GM18951 (cell line): ENCODE measurements around the gene VSX2.

Experiments used
- POLR2A ChIP-seq: IDR thresholded peaks from 4 replicates; pipeline ENCODE4 v1.6.1; 2011; ENCODE audit warnings: mild to moderate bottlenecking; ENCODE audit not compliant: insufficient read length, insufficient read depth; ENCODE audit errors: extremely low read depth
- in situ Hi-C: fragments of 300-500 bp; cut with MboI; formaldehyde crosslinking; loops from one replicate; pipeline ENCODE4 v1.12.0; 2022; ENCODE audit warnings: low sequenced_read_pairs, mixed read lengths, inconsistent platforms; ENCODE audit not compliant: unreplicated experiment

The VSX2 gene

GRCh38 chr14:74241652-74242017 is 2.4 kb downstream of the VSX2 start:
- in situ Hi-C loops = no loop called here
- no peak for TF ChIP-seq POLR2A

DNA sequence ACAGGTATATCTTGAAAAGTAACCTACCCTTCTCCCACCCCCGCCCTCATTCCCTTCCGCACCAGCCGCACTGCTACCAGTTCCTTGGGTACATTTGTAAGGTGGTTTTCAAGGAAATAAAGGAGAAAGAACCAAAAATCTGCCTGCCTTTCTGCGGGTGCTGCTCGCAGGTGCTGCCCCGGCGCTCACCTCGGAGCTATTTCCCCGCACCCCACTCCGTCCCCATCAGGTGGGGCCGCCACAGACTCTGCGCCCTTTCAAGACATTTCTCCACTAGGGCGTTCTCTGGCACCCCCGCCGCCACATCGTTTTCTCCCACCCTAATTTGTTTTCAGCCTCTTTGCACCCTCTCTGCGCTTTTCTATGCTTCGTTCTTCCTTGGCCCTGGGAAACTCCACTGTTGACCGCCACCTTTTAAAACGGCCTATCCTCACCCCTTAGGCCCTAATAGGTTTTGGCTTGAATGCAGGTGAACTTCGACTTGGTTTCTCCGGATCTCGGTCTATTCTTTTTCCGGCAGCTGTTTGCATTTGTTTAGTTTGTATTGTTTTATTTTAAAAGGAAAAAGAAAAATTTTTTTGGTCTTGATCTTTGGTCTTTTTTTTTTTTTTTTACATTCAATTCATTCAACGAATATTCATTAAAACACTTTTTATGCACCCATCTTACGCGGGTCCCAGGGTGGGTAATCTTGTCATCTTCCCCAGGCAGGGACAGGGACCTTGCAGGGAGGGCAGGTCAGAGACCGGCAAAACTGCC is 3.0 kb downstream of the VSX2 start:
- no peak for TF ChIP-seq POLR2A
- in situ Hi-C loops = no loop called here

DNA sequence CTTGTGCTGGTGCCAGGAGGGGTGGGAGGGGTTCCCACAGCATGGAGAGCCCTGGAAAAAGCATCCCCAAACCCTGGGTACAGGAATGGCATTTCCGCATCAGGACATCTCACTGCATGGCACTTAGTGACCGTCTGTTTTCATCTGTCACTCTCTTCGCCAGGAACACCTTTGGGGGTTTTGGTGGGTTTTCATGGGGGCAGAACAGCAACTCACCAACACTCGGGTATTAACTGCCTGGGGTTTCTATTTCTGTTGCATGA is 3.5 kb downstream of the VSX2 start:
- in situ Hi-C loops = no loop called here
- no peak for TF ChIP-seq POLR2A

DNA sequence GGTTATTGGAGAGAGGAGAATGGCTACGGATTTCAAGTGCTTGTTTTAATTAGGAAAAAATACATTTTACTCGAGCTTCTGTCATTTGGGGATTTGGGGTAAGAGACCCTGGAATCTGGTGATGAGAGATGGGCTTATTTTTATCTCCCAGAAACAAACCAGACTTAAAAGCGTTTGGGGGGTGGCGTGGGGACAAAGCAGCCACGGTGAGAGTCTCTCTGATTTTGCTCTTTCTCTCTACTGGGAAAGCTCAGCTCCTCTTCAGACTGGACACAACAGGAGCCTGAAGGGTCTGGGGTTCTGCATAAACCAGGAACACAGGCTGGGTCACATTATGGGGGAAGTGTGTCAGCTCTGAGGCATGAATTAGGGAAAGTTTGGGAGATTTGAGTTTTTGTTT is 3.8 kb downstream of the VSX2 start:
- in situ Hi-C loops = no loop called here
- no peak for TF ChIP-seq POLR2A

DNA sequence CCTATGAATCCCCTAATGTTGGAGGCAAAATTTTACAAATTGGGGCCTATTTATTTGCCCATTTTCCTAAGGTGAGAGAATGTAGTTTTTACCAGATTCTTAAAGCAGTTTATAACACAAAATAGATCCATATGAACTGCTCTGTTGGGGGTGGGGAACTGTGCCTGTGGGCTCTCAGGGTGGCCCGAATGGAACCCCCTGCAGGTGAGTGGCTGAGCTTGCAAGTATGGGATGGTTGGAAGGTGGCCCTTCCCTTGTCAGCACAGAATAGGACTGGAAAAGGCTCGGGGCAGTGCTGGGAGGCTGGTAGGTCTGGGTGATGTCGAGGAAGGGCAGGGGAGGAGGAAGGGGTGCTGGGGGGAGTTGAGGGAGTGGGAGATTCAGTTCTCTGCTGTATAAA is 4.9 kb downstream of the VSX2 start:
- in situ Hi-C loops = no loop called here
- TF ChIP-seq POLR2A = no peak

DNA sequence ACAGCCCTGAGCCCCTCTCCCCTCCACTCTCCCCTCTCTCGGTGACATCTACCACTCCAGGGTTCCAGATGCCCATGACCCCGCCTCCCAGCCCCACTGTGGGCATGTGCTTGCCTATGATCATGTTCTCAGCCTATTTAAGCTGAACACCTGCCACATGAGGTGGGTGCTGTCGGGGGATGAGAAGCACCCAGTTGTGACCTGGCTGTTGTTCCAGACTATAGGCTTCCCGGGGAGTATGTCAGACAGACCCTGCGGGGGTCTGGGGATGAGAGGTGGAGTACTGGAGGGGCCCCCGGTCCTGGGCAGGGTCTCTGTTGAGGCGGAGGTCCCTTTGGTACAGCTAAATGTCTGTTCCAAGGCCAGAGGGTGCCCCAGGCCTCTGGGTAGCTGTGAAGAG is 6.0 kb downstream of the VSX2 start:
- no peak for TF ChIP-seq POLR2A
- in situ Hi-C loops = loop anchor here (5.0 kb wide), 1 partner anchor 138 kb away; no protein-coding TSS in a partner anchor

DNA sequence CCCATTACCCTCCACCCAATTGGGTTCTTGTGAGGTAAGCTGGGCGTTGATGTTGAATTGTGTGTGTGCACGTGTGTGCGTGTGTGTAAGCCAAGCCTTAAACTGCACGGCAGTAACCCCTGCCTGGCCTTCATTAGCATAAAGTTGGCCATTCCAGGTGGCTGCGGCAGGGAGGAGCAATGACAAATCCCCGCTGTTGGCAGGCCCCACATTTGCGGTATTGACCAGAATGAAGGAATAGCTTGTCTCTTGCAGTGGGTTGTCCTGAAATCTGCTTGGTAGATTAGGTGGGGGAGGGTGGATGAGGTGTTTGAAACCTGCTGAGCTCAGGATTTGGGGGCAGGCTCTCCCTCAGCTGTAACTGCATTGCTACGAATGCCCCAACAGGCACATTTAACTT is 7.3 kb downstream of the VSX2 start:
- TF ChIP-seq POLR2A = no peak
- in situ Hi-C loops = loop anchor here (5.0 kb wide), 1 partner anchor 139 kb away; no protein-coding TSS in a partner anchor

DNA sequence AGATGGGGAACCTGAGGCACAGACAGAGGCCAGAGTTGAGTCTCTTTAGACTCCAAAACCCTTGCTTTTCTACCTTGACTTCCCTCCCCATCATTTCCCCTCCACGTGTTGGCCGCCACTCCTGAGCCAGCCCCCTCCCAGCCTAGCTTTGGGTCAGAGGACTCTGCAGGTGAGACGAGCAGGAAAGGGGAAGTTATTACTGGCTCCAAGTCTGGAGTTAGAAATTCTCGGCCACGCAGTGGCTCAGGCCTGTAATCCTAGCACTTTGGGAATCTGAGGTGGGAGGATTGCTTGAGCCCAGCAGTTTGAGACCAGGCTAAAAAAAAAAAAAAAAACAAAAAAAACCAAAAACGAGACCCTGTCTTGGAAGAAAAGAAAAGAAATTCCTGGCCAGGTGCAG is 8.8 kb downstream of the VSX2 start:
- in situ Hi-C loops = loop anchor here (5.0 kb wide), 1 partner anchor 141 kb away; no protein-coding TSS in a partner anchor
- TF ChIP-seq POLR2A = no peak

DNA sequence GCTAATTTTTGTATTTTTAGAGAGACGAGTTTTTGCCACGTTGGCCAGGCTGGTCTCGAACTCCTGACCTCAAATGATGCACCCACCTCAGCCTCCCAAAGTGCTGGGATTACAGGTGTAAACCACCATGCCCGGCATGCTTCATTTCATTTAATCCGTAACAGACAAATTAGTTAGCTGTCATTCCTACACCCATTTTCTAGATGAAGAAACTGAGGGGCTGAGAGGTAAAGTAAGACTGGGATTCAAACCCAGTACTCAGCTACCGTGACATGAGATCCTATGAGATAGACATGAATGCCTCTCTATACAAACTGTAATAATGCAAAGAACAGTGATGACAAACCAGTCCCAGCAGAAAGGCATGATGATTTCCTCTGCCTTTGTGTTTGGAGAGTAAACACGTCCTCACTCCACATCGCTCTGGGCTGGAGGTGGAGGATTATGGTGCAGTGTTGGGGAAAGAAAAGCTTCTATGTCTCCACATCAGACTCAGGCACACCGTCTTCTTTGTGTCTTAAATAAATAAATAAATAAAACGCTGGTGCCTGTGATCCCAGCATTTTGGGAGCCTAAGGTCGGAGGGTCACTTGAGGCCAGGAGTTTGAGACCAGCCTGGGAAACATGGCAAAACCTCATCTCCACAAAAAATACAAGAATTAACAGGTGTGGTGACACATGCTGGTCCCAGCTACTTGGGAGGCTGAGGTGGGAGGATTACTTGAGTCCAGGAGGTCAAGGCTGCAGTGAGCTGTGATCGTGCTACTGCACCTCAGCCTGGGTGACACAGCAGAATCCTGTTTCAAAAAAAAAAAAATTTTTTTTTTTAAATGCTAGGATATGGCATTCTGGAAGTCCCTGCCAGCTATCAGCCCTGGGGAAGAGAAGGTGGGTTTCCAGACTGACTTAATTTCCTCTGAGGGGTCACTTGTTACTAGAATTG is 10.5 kb downstream of the VSX2 start:
- in situ Hi-C loops = loop anchor here (5.0 kb wide), 1 partner anchor 142 kb away; no protein-coding TSS in a partner anchor
- TF ChIP-seq POLR2A = no peak

DNA sequence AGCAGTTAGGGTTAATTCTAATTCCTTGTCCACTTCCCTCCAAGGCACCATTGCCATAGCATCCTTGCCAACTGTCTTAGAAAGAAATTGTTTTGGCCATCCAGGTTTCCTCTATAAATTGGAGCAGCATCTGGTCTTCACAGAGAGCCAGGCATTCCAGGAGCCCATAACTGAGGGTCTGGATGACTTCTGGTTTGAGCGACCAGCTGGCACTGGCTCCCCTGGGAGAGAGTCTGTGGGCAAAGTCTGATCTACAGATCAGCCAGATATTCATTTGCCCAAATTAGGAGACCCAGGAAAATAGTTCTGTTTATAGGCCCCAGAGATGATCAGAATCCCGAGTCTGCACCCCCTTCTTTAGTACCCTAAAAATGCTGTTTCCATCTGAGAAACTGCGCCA is 16.0 kb downstream of the VSX2 start:
- no peak for TF ChIP-seq POLR2A
- in situ Hi-C loops = no loop called here

DNA sequence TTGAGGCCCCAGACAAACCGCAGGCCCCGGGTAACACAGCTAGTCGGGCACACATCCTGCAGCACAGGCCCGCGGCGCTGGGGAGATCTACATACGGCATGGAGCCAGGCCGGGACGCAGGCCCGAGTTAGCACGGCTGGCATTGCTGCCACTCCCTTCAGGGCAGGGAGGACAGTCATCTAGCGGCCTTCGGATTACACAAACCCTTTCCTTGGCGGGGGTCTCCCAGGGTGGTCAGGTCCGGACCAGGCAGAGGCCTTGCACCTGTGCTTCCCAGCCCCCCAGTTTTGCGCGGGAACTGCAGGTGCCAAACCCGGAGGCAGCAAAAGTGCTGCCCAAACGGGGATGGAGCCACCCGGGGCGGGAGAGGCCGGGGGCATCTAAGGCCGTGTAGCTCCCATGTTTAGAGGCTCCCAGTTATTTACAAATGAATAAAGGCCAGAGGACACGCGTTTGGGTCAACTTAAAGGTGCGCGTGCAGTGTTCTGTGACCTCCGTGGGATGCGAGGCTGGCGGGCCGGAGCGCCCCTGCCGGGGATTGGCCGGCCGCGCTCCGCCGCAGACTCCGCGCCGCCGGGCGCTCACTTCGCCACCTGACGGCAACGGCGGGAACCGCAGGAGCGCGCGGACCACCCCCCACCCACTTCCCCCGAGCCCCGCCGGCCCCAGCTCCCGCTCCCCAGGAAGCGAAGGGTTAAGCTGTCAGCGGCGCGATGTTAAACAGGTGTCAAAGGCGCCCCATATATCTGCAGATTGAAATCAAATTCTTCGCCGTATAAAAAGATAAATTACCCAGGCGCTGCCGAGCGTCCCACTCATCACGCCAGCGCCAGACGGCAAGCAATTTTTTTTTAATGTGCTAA is 18.1 kb downstream of the VSX2 start:
- in situ Hi-C loops = no loop called here
- no peak for TF ChIP-seq POLR2A

DNA sequence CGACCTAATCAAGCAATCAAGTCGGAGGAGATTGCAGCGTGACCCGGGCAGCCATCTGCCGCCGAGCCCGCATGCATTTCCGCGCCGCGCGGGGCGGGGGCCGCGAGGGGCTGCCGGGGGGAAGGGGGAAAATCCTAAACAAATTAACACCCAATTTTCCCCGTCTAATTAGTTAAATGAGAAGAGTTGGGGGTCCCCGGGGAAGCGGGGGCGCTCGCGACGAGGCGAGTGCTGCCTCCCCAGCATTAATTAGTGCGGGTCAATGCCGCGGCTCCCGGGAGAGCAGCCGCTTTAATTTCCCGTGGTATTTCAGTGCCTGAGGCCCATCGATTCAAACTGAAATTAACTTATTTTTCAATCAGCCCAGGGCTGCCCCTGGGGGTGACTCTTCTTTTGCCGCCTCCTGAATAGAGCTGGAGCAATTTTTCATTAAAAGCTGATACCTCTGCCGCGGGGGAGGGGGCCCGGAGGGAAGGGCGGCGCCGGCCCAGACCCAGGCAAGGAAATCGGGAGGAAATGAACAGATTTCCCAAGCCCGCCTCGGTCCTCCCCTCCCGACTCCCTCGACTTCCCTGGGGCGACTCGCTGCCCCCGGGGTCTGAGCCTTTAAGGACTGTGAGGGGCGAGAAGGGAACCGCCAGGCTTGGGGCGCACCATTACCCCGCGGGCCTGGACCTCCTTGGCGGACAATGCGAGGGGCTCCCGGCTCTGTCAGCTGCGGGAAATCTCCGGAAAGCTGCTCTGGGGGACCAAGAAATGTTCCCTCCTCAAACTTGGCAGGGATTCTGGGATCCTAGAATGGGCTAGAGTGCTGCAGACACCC is 18.9 kb downstream of the VSX2 start:
- TF ChIP-seq POLR2A = no peak
- in situ Hi-C loops = no loop called here
